Erythroblast (primary cell): ENCODE results near the gene TMEM30B.

Source experiments
- GATA1 ChIP-seq: IDR thresholded peaks from 2 replicates; pipeline ENCODE4 v1.6.1; 2011; ENCODE audit warnings: low read depth, mild to moderate bottlenecking, control low read depth, low read length, moderate library complexity
- POLR2A ChIP-seq: IDR thresholded peaks from 2 replicates; pipeline ENCODE4 v1.6.1; 2011; ENCODE audit warnings: mild to moderate bottlenecking, low read length

DNA sequence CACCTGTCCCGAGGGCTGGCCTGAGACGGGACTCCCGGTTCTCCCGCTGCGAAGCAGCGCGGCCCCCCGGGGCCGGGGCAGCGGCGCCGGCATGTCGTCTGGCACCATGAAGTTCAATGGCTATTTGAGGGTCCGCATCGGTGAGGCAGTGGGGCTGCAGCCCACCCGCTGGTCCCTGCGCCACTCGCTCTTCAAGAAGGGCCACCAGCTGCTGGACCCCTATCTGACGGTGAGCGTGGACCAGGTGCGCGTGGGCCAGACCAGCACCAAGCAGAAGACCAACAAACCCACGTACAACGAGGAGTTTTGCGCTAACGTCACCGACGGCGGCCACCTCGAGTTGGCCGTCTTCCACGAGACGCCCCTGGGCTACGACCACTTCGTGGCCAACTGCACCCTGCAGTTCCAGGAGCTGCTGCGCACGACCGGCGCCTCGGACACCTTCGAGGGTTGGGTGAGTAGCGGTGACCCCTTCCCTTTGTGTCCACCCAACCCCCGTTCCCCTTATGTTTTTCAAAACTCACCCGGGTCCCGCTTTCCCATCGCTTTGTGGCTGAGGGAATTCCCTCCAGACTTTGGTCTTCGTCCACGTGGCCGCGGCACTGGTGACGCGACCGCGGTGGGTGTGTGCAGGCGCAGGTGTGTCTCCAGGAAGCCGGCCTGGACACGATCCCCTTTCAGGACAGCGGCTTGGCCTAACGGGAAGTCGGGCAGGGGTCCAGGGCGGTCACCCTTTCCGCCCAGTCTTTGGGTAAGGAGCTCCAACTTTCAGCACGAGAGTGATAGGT is 41.1 kb upstream of the TMEM30B start:
- no peak for TF ChIP-seq POLR2A
- TF ChIP-seq GATA1: no peak
